SK-N-MC (cell line): ENCODE results near the gene SPDYE9.
"Not testable (repeated sequence)": the region's sequence is repeated elsewhere in the genome, so short reads cannot be mapped to it uniquely, and the experiment has no call there.

Experiments
- EZH2 ChIP-seq: fragments of 200-600 bp; sonication (generic); IDR thresholded peaks from one replicate; pipeline ENCODE4 v1.6.1; 2017; ENCODE audit warnings: antibody characterized with exemption
- FOXP2 ChIP-seq: optimal IDR thresholded peaks from 2 replicates; pipeline ENCODE3; 2011; ENCODE audit warnings: mild to moderate bottlenecking, moderate library complexity; ENCODE audit not compliant: insufficient read depth; ENCODE audit errors: extremely low read length, control extremely low read depth
- POLR2AphosphoS5 ChIP-seq: IDR thresholded peaks from 2 replicates; pipeline ENCODE4 v1.6.1; 2012; ENCODE audit warnings: mild to moderate bottlenecking, low read depth, low read length, borderline replicate concordance

DNA sequence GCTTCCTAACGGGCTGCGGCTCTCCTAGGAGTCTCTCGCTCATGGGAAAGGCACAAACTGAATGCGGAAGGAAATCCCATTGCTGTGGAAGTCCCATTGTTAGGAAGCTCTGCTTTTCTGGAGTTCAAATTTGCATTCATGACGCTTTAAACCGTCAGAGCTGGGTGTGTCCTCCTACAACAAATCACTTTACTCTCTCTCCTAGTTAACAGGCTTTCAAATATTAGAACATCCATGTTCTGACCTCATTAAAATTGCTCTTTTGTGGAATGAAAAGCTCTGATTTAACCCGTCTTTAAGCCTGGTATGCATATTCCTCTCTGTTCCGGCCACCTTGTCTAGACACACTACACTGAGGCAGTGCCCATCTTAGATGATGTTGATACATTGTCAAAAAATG lies 28.0 kb downstream of the SPDYE9 start, which contains the start of gene SPDYE11:
- TF ChIP-seq POLR2AphosphoS5, EZH2, FOXP2: not testable (repeated sequence)
